CD1c-positive myeloid dendritic cell (primary cell): ENCODE results near the gene PMPCA.
"Not testable (repeated sequence)": the region's sequence is repeated elsewhere in the genome, so short reads cannot be mapped to it uniquely, and the experiment has no call there.

ENCODE experiments used
- DNase-seq: peaks from one replicate; pipeline ENCODE4 v3.0.0-alpha.2; 2016; ENCODE audit errors: extremely low spot score

The PMPCA gene

GRCh38 chr9:136412962-136413361, 2.5 kb downstream of the PMPCA start:
- DNase-seq = no peak

GRCh38 chr9:136416427-136416826, 6.0 kb downstream of the PMPCA start:
- no peak for DNase-seq

GRCh38 chr9:136416914-136417313, 6.5 kb downstream of the PMPCA start:
- DNase-seq = no peak

GRCh38 chr9:136418182-136419091, 8.0 kb downstream of the PMPCA start:
- DNase-seq = no peak

- no peak for DNase-seq
Observed at GRCh38 chr9:136419092-136419420, 8.6 kb downstream of the PMPCA start.

DNA sequence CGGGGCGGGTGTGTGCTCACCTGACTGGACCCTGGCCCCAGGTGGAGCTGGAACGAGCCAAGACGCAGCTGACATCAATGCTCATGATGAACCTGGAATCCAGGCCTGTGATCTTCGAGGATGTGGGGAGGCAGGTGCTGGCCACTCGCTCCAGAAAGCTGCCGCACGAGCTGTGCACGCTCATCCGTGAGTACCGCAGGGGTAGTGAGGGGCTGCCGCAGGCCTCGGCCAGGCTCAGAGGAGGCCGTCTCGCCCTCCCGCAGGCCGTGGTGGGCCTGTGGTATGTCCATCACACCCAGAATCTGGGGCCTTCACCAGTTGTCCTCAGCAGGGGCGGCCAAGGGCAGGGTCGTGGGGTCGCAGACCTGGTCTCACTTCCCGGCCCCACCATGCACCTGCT, 11.3 kb downstream of the PMPCA start:
- DNase-seq = no peak

DNA sequence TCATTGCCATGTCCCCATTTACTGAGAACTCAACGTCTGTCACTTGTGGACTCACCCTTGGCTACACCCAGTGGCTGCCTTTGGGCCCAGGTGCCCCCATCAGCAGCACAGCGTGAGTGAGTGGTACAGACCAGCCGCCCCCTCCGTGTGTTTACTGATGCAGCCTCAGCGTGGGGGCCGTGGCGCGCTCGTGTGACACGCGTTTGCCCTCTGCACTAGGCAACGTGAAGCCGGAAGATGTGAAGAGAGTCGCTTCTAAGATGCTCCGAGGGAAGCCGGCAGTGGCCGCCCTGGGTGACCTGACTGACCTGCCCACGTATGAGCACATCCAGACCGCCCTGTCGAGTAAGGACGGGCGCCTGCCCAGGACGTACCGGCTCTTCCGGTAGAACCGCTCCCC, 12.4 kb downstream of the PMPCA start:
- DNase-seq = no peak

DNA sequence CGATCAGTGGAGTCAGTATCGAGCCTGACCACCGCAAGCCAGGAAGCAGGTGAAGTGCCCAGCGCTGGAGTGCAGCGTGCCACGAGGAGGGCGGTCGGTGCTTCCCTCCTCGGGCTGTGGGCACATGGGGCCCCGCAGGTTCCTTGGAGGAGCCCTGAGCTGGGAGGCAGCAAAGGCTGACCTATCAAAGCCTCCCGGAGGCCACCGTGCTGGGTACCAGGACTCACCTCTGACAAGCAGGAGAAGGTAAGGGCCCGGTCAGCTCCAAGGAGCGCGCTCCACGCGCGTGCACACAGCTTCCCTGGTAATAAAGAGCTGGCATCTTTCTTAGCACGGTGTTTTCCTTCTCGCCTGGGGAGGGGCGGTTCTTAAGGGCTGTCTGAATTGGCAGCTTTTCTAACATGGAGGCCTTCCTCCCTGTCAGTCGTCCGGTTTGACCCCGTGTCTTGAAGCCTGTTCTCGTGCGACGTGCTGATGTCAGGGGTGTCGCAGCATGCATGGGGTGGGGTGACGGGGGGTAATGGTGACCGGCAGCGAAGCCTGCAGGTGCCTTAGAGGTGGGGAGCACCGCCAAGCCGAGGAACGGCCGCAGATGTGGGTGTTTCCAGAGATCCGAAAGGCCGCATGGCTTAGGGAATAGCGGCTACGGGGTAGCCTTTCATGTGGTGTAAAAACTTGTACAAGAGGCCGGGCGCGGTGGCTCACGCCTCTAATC, 13.1 kb downstream of the PMPCA start:
- no peak for DNase-seq

- no peak for DNase-seq
Observed at GRCh38 chr9:136424750-136425362, 14.4 kb downstream of the PMPCA start.

- not testable (repeated sequence) for DNase-seq
Observed at GRCh38 chr9:136425367-136425766, 14.9 kb downstream of the PMPCA start.

DNA sequence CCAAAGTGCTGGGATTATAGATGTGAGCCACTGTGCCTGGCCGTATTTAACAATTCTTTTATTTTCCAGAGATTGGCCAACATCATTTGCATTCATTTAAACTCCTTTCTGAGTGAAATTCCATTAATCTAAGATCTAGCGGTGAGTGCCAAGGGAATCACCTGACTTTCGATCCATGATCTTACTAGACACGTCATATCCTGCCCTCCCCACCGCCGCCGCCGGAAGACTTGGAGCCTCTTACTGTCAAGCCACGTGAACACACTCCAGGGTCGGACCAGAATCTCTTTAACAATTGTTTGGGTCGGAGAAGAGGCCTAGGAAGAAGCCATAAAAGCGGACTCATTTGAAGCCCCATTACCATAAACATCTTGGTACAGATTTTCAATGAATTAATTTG, 16.3 kb downstream of the PMPCA start:
- no peak for DNase-seq

GRCh38 chr9:136429075-136429628, 18.7 kb downstream of the PMPCA start:
- no peak for DNase-seq

DNA sequence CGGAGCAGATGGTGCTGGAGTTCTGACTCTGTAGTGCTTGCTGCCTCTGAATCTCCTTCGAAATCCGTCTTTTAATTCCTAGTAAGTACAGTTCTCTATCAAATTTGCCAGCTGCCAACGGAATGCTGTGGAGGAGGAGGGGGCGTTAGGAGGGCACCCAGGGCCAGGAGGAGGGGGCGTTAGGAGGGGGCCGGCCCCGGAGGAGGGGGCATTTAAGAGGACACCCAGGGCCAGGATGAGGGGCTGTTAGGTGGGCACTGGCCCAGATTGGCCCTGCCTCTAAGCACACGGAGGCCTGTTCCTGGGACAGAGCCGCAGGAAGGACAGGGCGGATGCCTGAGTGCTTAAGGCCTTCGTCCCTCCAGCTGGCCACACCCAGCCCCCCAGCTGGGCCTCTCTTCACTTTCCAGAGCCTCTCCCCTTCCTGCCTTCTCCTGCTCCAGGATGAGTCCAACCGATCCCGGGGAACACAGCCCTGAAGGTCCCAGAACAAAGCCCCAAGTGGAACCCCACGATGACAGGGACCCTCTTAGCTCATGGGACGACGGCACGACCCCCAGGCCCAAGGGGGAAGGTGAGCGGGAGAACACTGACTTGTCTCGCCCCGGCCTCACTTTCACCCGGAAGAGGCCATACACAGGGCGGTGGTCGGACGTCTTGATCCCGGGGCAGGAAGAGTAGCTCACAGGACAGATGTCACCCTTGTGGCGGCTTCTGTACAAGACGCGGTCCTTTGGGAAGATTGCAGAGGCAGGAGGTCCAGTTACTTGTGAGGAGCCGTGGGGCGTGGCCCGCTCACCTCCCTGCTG, 19.4 kb downstream of the PMPCA start:
- DNase-seq = no peak

GRCh38 chr9:136430588-136431234, 20.3 kb downstream of the PMPCA start:
- no peak for DNase-seq

DNA sequence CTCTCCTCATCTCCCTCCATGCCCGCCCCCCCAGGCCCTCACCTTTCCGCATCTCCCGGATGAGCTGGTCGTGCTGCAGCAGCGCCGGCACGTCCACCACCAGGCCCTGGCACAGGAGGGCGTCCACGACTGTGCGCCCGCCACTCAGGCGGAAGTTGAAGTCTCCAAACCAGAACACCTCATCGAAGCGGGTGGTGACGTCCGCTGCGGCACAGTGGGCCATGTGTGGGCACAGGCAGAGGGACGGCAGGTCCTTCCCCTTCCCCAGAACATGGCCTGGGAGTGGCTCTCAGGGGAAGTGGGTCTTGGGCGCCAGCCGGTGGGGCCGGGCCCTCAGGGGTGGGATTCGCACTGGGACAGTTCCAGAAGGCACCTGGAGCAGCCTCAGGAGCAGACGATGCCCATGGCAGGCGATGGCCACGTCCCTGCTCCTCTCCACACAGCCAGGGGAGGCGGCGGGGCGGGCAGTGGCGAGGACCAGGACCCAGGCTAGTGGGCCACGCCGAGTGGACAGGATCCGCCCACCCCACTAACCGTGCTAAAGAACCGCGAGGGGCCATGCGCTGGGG, 21.4 kb downstream of the PMPCA start:
- DNase-seq = no peak

DNA sequence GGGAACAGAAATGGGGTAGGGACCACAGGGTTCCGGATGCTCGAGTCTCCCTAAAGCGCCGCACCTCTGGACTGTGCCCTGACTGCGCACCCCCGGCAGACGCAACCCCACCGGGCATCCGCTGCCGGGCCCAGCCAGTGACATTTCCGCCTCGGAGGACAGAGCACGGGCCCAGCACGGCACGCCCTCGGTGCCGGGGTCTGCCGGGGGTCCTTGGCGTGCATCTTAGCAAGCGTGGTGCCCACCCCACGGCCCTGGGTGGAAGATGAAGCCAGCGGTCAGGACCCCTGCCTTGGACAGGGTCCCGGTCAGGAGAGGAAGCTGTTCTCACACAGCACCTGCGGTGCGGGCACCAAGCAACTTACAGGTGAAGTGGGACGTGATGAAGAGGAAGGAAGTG, 22.1 kb downstream of the PMPCA start:
- DNase-seq = no peak

DNA sequence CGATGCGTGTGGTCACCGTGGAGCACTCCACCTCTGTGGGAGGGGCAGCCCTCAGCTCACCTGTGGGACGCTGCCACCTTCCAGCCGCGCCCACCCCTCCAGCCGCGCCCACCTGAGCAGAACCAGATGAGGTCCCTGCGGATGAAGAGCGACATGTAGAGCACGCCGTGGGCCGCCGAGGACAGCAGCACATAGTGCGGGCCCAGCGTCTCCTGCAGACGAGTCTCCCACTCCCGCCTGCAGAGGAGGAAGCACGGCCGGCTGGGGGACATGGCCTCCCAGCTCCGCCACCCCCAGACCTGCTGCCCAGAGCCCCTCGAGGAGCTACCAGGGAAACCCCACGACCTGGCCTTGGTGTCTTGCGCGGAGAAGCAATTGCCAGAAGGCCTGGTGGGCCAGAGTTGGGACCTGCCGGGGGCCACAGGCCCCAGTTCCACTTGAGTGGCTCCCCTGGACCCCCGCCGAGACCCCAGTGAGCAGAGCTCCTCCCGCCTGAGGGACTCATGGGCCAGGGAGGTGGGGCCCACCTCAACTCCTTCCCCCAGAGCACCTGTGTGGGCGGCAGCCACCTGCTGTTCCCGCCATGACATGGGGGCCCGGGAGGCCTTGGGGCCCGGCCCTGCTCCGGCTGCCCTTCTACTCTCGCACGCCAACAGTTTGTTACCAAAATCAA, 22.7 kb downstream of the PMPCA start:
- no peak for DNase-seq

- DNase-seq = no peak
Observed at GRCh38 chr9:136433849-136434579, 23.6 kb downstream of the PMPCA start.

- no peak for DNase-seq
Observed at GRCh38 chr9:136434580-136435169, 24.2 kb downstream of the PMPCA start.
